GM19043 (cell line): Measurements from ENCODE around the gene SCAPER.
"Not testable (repeated sequence)": the region's sequence is repeated elsewhere in the genome, so short reads cannot be mapped to it uniquely, and the experiment has no call there.

Source experiments
- ATAC-seq: cut with Tn5 transposase; IDR thresholded peaks from one replicate; pipeline ENCODE4 v1.9.1; 2021; ENCODE audit warnings: low read depth; ENCODE audit not compliant: unreplicated experiment

Gene SCAPER

GRCh38 chr15:76864586-76864985 lies 40.6 kb downstream of the SCAPER start:
- no peak for ATAC-seq

GRCh38 chr15:76863693-76864092 lies 41.4 kb downstream of the SCAPER start:
- ATAC-seq: no peak

- ATAC-seq: no peak
These were observed 42.0 kb downstream of the SCAPER start for GRCh38 chr15:76863123-76863522.

GRCh38 chr15:76861815-76862397 lies 43.2 kb downstream of the SCAPER start:
- no peak for ATAC-seq

GRCh38 chr15:76860201-76860600 lies 44.9 kb downstream of the SCAPER start:
- ATAC-seq: no peak

GRCh38 chr15:76850367-76850766 lies 54.8 kb downstream of the SCAPER start:
- ATAC-seq: not testable (repeated sequence)

- ATAC-seq: no peak
These were observed 58.4 kb downstream of the SCAPER start for GRCh38 chr15:76846782-76847181.

- no peak for ATAC-seq
These were observed 61.0 kb downstream of the SCAPER start for GRCh38 chr15:76844096-76844495.

- no peak for ATAC-seq
These were observed 61.9 kb downstream of the SCAPER start for GRCh38 chr15:76843269-76843668.

- no peak for ATAC-seq
These were observed 64.2 kb downstream of the SCAPER start for GRCh38 chr15:76840830-76841460.

- no peak for ATAC-seq
These were observed 66.0 kb downstream of the SCAPER start for GRCh38 chr15:76839173-76839572.

GRCh38 chr15:76837474-76837873 lies 67.7 kb downstream of the SCAPER start:
- no peak for ATAC-seq

- ATAC-seq: no peak
These were observed 75.2 kb downstream of the SCAPER start for GRCh38 chr15:76829939-76830338.

GRCh38 chr15:76823890-76824289 lies 81.2 kb downstream of the SCAPER start:
- ATAC-seq: no peak

- ATAC-seq: no peak
These were observed 81.8 kb downstream of the SCAPER start for GRCh38 chr15:76823303-76823702.

GRCh38 chr15:76818926-76819325 lies 86.2 kb downstream of the SCAPER start:
- ATAC-seq: not testable (repeated sequence)

GRCh38 chr15:76815421-76815820 lies 89.7 kb downstream of the SCAPER start:
- ATAC-seq: no peak

GRCh38 chr15:76812381-76812780 lies 92.8 kb downstream of the SCAPER start:
- no peak for ATAC-seq

- ATAC-seq: no peak
These were observed 95.6 kb downstream of the SCAPER start for GRCh38 chr15:76809412-76810103.

GRCh38 chr15:76803049-76803571 lies 102.0 kb downstream of the SCAPER start:
- ATAC-seq: no peak

GRCh38 chr15:76802411-76802810 lies 102.7 kb downstream of the SCAPER start:
- ATAC-seq: no peak

GRCh38 chr15:76799760-76800159 lies 105.4 kb downstream of the SCAPER start:
- ATAC-seq: no peak
